Fibroblast of lung (primary cell): ENCODE data around the gene HRH4. TPM values are rescaled to one million over a fixed set of nuclear protein-coding genes. Genes with fewer than 3 reads are reported as not detected.

Experiments
- DNase-seq, 2 donors: peaks; one replicate each; pipeline versions ENCODE4 v3.0.0 to v3.0.0-alpha.2; 2010; ENCODE audit warnings: low read depth in 2 of 2
- H2AFZ ChIP-seq: 2 replicates; pipeline ENCODE4 v1.5.1; 2012; ENCODE audit warnings: low read length, control low read depth, inconsistent platforms
- H3K27ac ChIP-seq: 2 replicates; pipeline ENCODE4 v1.5.1; 2011; ENCODE audit warnings: low read length, control low read depth; ENCODE audit not compliant: insufficient read depth
- H3K27me3 ChIP-seq: 2 replicates; pipeline ENCODE4 v1.5.1; 2011; ENCODE audit warnings: mild to moderate bottlenecking, low read length; ENCODE audit not compliant: control insufficient read depth, insufficient read depth
- H3K36me3 ChIP-seq: 2 replicates; pipeline ENCODE4 v1.5.1; 2011; ENCODE audit warnings: low read length; ENCODE audit not compliant: control insufficient read depth, insufficient read depth
- H3K4me1 ChIP-seq: 2 replicates; pipeline ENCODE4 v1.5.1; 2011; ENCODE audit warnings: low read length; ENCODE audit not compliant: control insufficient read depth, insufficient read depth; ENCODE audit errors: extremely low read depth
- H3K4me2 ChIP-seq: 2 replicates; pipeline ENCODE4 v1.5.1; 2011; ENCODE audit warnings: low read length, control low read depth; ENCODE audit not compliant: insufficient read depth; ENCODE audit errors: extremely low read depth
- H3K4me3 ChIP-seq, 4 experiments: fragments of 200-600 bp in 1 of 4; sonication (generic) in 1 of 4; replicated peaks in 1 of 4; 2 replicates each; pipeline ENCODE4 v1.5.1; 2011 to 2016; ENCODE audit warnings: low read length in 4 of 4, low read depth in 3 of 4, mild to moderate bottlenecking in 3 of 4, control low read depth in 2 of 4, inconsistent platforms in 1 of 4, mixed read lengths in 1 of 4; ENCODE audit not compliant: insufficient read depth in 1 of 4; ENCODE audit errors: control extremely low read depth in 1 of 4
- H3K79me2 ChIP-seq: 2 replicates; pipeline ENCODE4 v1.5.1; 2012; ENCODE audit warnings: mild to moderate bottlenecking, low read length, inconsistent platforms; ENCODE audit not compliant: control insufficient read depth, insufficient read depth
- H3K9ac ChIP-seq: 2 replicates; pipeline ENCODE4 v1.5.1; 2011; ENCODE audit warnings: mild to moderate bottlenecking, low read length, control low read depth; ENCODE audit not compliant: insufficient read depth
- H3K9me3 ChIP-seq: 2 replicates; pipeline ENCODE4 v1.5.1; 2012; ENCODE audit warnings: low read depth, low read length; ENCODE audit not compliant: control insufficient read depth, insufficient read depth
- H4K20me1 ChIP-seq: 2 replicates; pipeline ENCODE4 v1.5.1; 2011; ENCODE audit warnings: low read length; ENCODE audit not compliant: control insufficient read depth, insufficient read depth; ENCODE audit errors: extremely low read depth
- CTCF ChIP-seq, 2 donors: IDR thresholded peaks in 1 of 2; conservative IDR thresholded peaks in 1 of 2; 1 replicate in 1 of 2; 2 replicates in 1 of 2; pipeline ENCODE4 v1.5.1; 2011 to 2012; ENCODE audit warnings: low read length in 2 of 2, control low read depth in 1 of 2, inconsistent platforms in 1 of 2, low read depth in 1 of 2, mild to moderate bottlenecking in 1 of 2
- EZH2 ChIP-seq: IDR thresholded peaks from 2 replicates; pipeline ENCODE4 v1.5.1; 2012; ENCODE audit warnings: low read length, control low read depth, mild to moderate bottlenecking; ENCODE audit errors: missing control alignments
- polyA plus RNA-seq, 2 donors: library from polyadenylated mRNA; depleted of rRNA in 1 of 2; stranded (reverse) in 1 of 2; unstranded in 1 of 2; fragments of >200 nt; gene quantifications; 2 replicates each; pipeline ENCODE4 v1.2.1, GENCODE V29; 2011 to 2012; ENCODE audit warnings: missing spikeins in 1 of 2
- total RNA-seq: library from RNA; depleted of rRNA; stranded (reverse); fragments of >200 nt; gene quantifications from 2 replicates; pipeline ENCODE4 v1.2.1, GENCODE V29; 2014

Gene HRH4
- total and polyA plus RNA-seq, 2 donors (not counting 1 experiment from before 2014, with no cell fraction given), result under 0.01 to 0.01 TPM

GRCh38 chr18:24465486-24465885 is 5.0 kb downstream of the HRH4 start:
- Histone ChIP-seq H4K20me1 (no peaks in the 10 kb centered on the region), H3K4me1 (no peaks in the 10 kb centered on the region), H3K79me2 (no peaks in the 10 kb centered on the region), H3K36me3 (no peaks in the 10 kb centered on the region), H3K4me3 (no peak overlapping the region), H3K4me2 (no peak overlapping the region), H2AFZ (no peak overlapping the region), H3K9ac (no peak overlapping the region), H3K27me3 (no peaks in the 10 kb centered on the region), H3K9me3 (no peaks in the 10 kb centered on the region), H3K27ac (no peak overlapping the region)
- TF ChIP-seq CTCF (conservative IDR thresholded peaks at IDR 0.05 in 1 of 2, IDR thresholded peaks at IDR 0.05 in 1 of 2; ENCODE audit: low read depth in 1 of 2, low read length in 2 of 2), result no peak
- TF ChIP-seq EZH2, result no peak
- no peak for DNase-seq

GRCh38 chr18:24466771-24467170 is 6.3 kb downstream of the HRH4 start:
- no peak overlapping the region for H3K4me3 ChIP-seq
- no peaks in the 10 kb centered on the region for H3K36me3 ChIP-seq
- no peak for DNase-seq
- TF ChIP-seq CTCF (conservative IDR thresholded peaks at IDR 0.05 in 1 of 2, IDR thresholded peaks at IDR 0.05 in 1 of 2; ENCODE audit: low read depth in 1 of 2, low read length in 2 of 2) (no peak), EZH2 (no peak)
- H2AFZ ChIP-seq, result no peak overlapping the region
- no peak overlapping the region for H3K27ac ChIP-seq
- H3K4me2 ChIP-seq, result no peak overlapping the region
- H3K9me3 ChIP-seq, result no peaks in the 10 kb centered on the region
- no peaks in the 10 kb centered on the region for H3K4me1 ChIP-seq
- no peaks in the 10 kb centered on the region for H3K79me2 ChIP-seq
- H3K9ac ChIP-seq, result no peak overlapping the region
- no peaks in the 10 kb centered on the region for H4K20me1 ChIP-seq
- no peaks in the 10 kb centered on the region for H3K27me3 ChIP-seq

GRCh38 chr18:24470022-24470618 is 9.7 kb downstream of the HRH4 start:
- no peak for DNase-seq
- H4K20me1 ChIP-seq, result no peaks in the 10 kb centered on the region
- H3K4me3 ChIP-seq, result no peak overlapping the region
- H3K9me3 ChIP-seq, result no peaks in the 10 kb centered on the region
- H3K4me2 ChIP-seq, result no peak overlapping the region
- H3K27me3 ChIP-seq, result no peaks in the 10 kb centered on the region
- no peaks in the 10 kb centered on the region for H3K79me2 ChIP-seq
- no peak overlapping the region for H3K9ac ChIP-seq
- H2AFZ ChIP-seq, result no peak overlapping the region
- H3K4me1 ChIP-seq, result no peaks in the 10 kb centered on the region
- no peak overlapping the region for H3K27ac ChIP-seq
- H3K36me3 ChIP-seq, result no peaks in the 10 kb centered on the region
- no peak for TF ChIP-seq EZH2
- TF ChIP-seq CTCF (conservative IDR thresholded peaks at IDR 0.05 in 1 of 2, IDR thresholded peaks at IDR 0.05 in 1 of 2; ENCODE audit: low read depth in 1 of 2, low read length in 2 of 2), result no peak
